Endothelial cell of umbilical vein (primary cell): Measurements from ENCODE around the gene HAPLN1. TPM values are rescaled to one million over a fixed set of nuclear protein-coding genes. Genes with fewer than 3 reads are reported as not detected.

Experiments
- BruUV-seq: library from RNA; stranded (reverse); fragments of 400-500 nt; replicated peaks from 2 replicates; lab custom pipeline; 2021; lab: Mats Ljungman, UMichigan
- CTCF ChIA-PET: fragments of 300-600, 350-600 bp; sonication (Branson Sonifier 250); formaldehyde crosslinking; loops from one replicate; lab custom pipeline; 2021; ENCODE audit warnings: antibody characterized with exemption, inconsistent platforms; lab: Charles Lee
- POLR2A ChIA-PET: fragments of 300-600, 350-600 bp; sonication (Branson Sonifier 250); formaldehyde crosslinking; loops from one replicate; lab custom pipeline; 2021; ENCODE audit warnings: antibody characterized with exemption, inconsistent platforms; lab: Charles Lee
- DNase-seq: peaks from one replicate; pipeline ENCODE4 v3.0.0-alpha.2; 2011; ENCODE audit warnings: low read depth, low spot score
- FAIRE-seq: peaks from 2 replicates; lab custom pipeline; 2011; peaks lifted over from hg19 to GRCh38; lab: Jason Lieb, UNC
- H2AFZ ChIP-seq: 2 replicates; pipeline ENCODE4 v1.6.0; 2012; ENCODE audit warnings: low read depth, low read length, control low read depth, inconsistent platforms
- H3K27ac ChIP-seq: 2 replicates; pipeline ENCODE4 v1.5.1; 2011; ENCODE audit warnings: low read depth, mild to moderate bottlenecking, control low read depth, low read length, moderate library complexity; ENCODE audit not compliant: insufficient read depth
- H3K27me3 ChIP-seq, 2 experiments: 2 replicates each; pipeline versions ENCODE4 v1.6.0 to v1.6.1; 2011; ENCODE audit warnings: low read length in 2 of 2, mixed read lengths in 1 of 2; ENCODE audit not compliant: control insufficient read depth in 2 of 2, insufficient read depth in 2 of 2
- H3K36me3 ChIP-seq, 2 experiments: 2 replicates in 1 of 2; 3 replicates in 1 of 2; pipeline ENCODE4 v1.5.1; 2011; ENCODE audit warnings: low read length in 2 of 2, mild to moderate bottlenecking in 1 of 2, moderate library complexity in 1 of 2; ENCODE audit not compliant: control insufficient read depth in 2 of 2, insufficient read depth in 2 of 2; ENCODE audit errors: extremely low read depth in 1 of 2
- H3K4me1 ChIP-seq: 3 replicates; pipeline ENCODE4 v1.5.1; 2011; ENCODE audit warnings: mild to moderate bottlenecking, low read length; ENCODE audit not compliant: control insufficient read depth, insufficient read depth; ENCODE audit errors: extremely low read depth
- H3K4me2 ChIP-seq: 2 replicates; pipeline ENCODE4 v1.6.1; 2011; ENCODE audit warnings: low read length, control low read depth, mixed read lengths; ENCODE audit not compliant: insufficient read depth
- H3K4me3 ChIP-seq, 3 experiments: fragments of 200-600 bp in 1 of 3; sonication (generic), shearing (Covaris generic) in 1 of 3; replicated peaks in 1 of 3; 2 replicates each; pipeline ENCODE4 v1.5.1; 2011 to 2016; ENCODE audit warnings: control low read depth in 3 of 3, low read length in 3 of 3, mild to moderate bottlenecking in 2 of 3, inconsistent platforms in 1 of 3, low read depth in 1 of 3, moderate library complexity in 1 of 3; ENCODE audit not compliant: insufficient read depth in 1 of 3
- H3K79me2 ChIP-seq: 2 replicates; pipeline ENCODE4 v1.6.0; 2012; ENCODE audit warnings: low read length, inconsistent platforms; ENCODE audit not compliant: control insufficient read depth, insufficient read depth
- H3K9ac ChIP-seq: replicated peaks from 2 replicates; pipeline ENCODE3; 2011; ENCODE audit warnings: low read length, control low read depth; ENCODE audit not compliant: insufficient read depth; ENCODE audit errors: extremely low read depth
- H3K9me1 ChIP-seq: replicated peaks from 3 replicates; pipeline ENCODE4 v1.6.0; 2011; ENCODE audit warnings: mild to moderate bottlenecking, low read length; ENCODE audit not compliant: control insufficient read depth, insufficient read depth; ENCODE audit errors: extremely low read depth
- H3K9me3 ChIP-seq: replicated peaks from 2 replicates; pipeline ENCODE4 v1.5.1; 2012; ENCODE audit warnings: low read length, inconsistent platforms; ENCODE audit not compliant: control insufficient read depth, insufficient read depth
- H4K20me1 ChIP-seq: replicated peaks from 2 replicates; pipeline ENCODE3; 2011; ENCODE audit warnings: mild to moderate bottlenecking, low read length; ENCODE audit not compliant: control insufficient read depth, insufficient read depth; ENCODE audit errors: extremely low read depth
- CTCF ChIP-seq, 2 donors: IDR thresholded peaks; 1 replicate in 1 of 2; 2 replicates in 1 of 2; pipeline ENCODE4 v1.5.1; 2011; ENCODE audit warnings: low read length in 2 of 2, mild to moderate bottlenecking in 2 of 2, moderate library complexity in 2 of 2, control low read depth in 1 of 2, inconsistent platforms in 1 of 2, low read depth in 1 of 2; ENCODE audit not compliant: insufficient read depth in 1 of 2; ENCODE audit errors: extremely low read depth in 1 of 2
- EZH2 ChIP-seq: IDR thresholded peaks from 2 replicates; pipeline ENCODE4 v1.6.1; 2012; ENCODE audit warnings: borderline replicate concordance, low read depth, mild to moderate bottlenecking, moderate library complexity, low read length, inconsistent platforms; ENCODE audit not compliant: severe bottlenecking
- FOS ChIP-seq: IDR thresholded peaks from 2 replicates; pipeline ENCODE4 v1.6.1; 2011; ENCODE audit warnings: mild to moderate bottlenecking, low read length, moderate library complexity, borderline replicate concordance; ENCODE audit not compliant: insufficient read depth
- GATA2 ChIP-seq: IDR thresholded peaks from 2 replicates; pipeline ENCODE4 v1.7.0; 2011; ENCODE audit warnings: low read depth, mild to moderate bottlenecking, moderate library complexity, mixed read lengths, low read length; ENCODE audit not compliant: insufficient read length, insufficient read depth
- JUN ChIP-seq: IDR thresholded peaks from 2 replicates; pipeline ENCODE4 v1.6.1; 2011; ENCODE audit warnings: borderline replicate concordance, low read depth; ENCODE audit not compliant: insufficient read length, insufficient read depth
- MYC ChIP-seq: IDR thresholded peaks from one replicate; pipeline ENCODE4 v1.6.1; 2011; ENCODE audit warnings: mild to moderate bottlenecking, low read depth, low read length
- POLR2A ChIP-seq: IDR thresholded peaks from 2 replicates; pipeline ENCODE4 v1.6.1; 2012; ENCODE audit warnings: low read depth, mild to moderate bottlenecking, control low read depth, low read length
- POLR2AphosphoS5 ChIP-seq: IDR thresholded peaks from 2 replicates; pipeline ENCODE4 v1.6.1; 2012; ENCODE audit warnings: low read depth, mild to moderate bottlenecking, control low read depth, low read length, moderate library complexity; ENCODE audit not compliant: insufficient read depth
- dilution Hi-C: fragments of 300-500 bp; cut with MboI; formaldehyde crosslinking; loops from one replicate; pipeline ENCODE4 v1.15.0; 2019; ENCODE audit warnings: low sequenced_read_pairs; ENCODE audit not compliant: extremely low pct_ligation_motif_present
- intact Hi-C: fragments of 100-400 bp; cut with micrococcal nuclease; formaldehyde crosslinking; loops from one replicate; pipeline ENCODE4 v1.10.0; 2022
- polyA plus RNA-seq, 4 experiments: library from polyadenylated mRNA; depleted of rRNA in 3 of 4; stranded (reverse) in 3 of 4; unstranded in 1 of 4; fragments of >200 nt; gene quantifications; 2 replicates each; pipeline versions ENCODE4 v1.2.1 to v1.2.3, GENCODE V29; 2011 to 2012; ENCODE audit warnings: missing spikeins in 1 of 4
- total RNA-seq: library from RNA; stranded (reverse); gene quantifications from 2 replicates; pipeline ENCODE4 v1.2.3, GENCODE V29; 2021
- TF ChIP-seq, protein P1 (sequence below): IDR thresholded peaks from 2 replicates; pipeline ENCODE4 v1.6.1; 2011; ENCODE audit not compliant: insufficient read depth, insufficient read length

HAPLN1 gene
- total and polyA plus RNA-seq, 2 donors (not counting 3 experiments of a cell fraction or from before 2014, with no cell fraction given): 0.04 TPM; not detected in 1

DNA sequence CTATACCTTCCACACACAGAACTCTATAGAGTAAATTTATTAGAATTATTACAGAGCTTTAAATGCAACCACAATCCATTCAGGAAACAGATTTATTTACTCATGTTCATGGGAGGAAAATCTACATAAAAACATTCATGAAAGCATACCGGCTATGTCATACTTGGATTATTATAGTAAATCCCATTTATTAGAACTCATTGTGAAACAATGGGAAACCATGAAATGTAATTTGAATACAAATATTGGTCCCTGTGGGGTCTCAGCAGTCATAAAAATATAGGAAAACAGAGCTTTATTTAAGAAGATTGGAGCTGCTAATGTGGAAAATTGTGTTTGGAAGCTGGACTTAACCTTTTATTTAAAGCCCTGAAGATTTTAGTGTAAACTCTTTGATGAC is 80.7 kb downstream of the HAPLN1 start:
- Histone ChIP-seq H3K36me3 (no peaks in the 10 kb centered on the region), H3K27ac (no peak overlapping the region), H3K9me3 (no peaks in the 10 kb centered on the region), H2AFZ (no peak overlapping the region), H3K27me3 (no peaks in the 10 kb centered on the region), H3K4me2 (no peak overlapping the region), H3K79me2 (no peaks in the 10 kb centered on the region), H3K4me1 (no peaks in the 10 kb centered on the region), H3K4me3 (no peak overlapping the region), H3K9me1 (no peaks in the 10 kb centered on the region), H4K20me1 (no peaks in the 10 kb centered on the region), H3K9ac (no peak overlapping the region)
- intact Hi-C loops: no loop called here
- TF ChIP-seq MYC (no peak), FOS (no peak), GATA2 (no peak), POLR2A (no peak), EZH2 (no peak), CTCF (IDR thresholded peaks at IDR 0.05; ENCODE audit: extremely low read depth in 1 of 2, insufficient read depth in 1 of 2, low read depth in 1 of 2, low read length in 2 of 2) (no peak), POLR2AphosphoS5 (no peak), JUN (no peak)
- TF ChIP-seq, protein P1, sequence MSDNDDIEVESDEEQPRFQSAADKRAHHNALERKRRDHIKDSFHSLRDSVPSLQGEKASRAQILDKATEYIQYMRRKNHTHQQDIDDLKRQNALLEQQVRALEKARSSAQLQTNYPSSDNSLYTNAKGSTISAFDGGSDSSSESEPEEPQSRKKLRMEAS: no peak
- DNase-seq (no peak), FAIRE-seq (no peak)
- CTCF ChIA-PET: interaction anchor here (0.7 to 1.5 kb wide), 4 partner anchors 15 to 39 kb away, joined by 3 read pairs; no protein-coding TSS in a partner anchor
- POLR2A ChIA-PET: no interaction called here
- dilution Hi-C loops: no loop called here
- BruUV-seq: no TSS peak
